ENCODE results near the gene CLEC16A. TPM values are rescaled to one million over a fixed set of nuclear protein-coding genes. Genes with fewer than 3 reads are reported as not detected.

The CLEC16A gene
- total RNA-seq, 1 donor from 2014 or later: 33.4 TPM

DNA sequence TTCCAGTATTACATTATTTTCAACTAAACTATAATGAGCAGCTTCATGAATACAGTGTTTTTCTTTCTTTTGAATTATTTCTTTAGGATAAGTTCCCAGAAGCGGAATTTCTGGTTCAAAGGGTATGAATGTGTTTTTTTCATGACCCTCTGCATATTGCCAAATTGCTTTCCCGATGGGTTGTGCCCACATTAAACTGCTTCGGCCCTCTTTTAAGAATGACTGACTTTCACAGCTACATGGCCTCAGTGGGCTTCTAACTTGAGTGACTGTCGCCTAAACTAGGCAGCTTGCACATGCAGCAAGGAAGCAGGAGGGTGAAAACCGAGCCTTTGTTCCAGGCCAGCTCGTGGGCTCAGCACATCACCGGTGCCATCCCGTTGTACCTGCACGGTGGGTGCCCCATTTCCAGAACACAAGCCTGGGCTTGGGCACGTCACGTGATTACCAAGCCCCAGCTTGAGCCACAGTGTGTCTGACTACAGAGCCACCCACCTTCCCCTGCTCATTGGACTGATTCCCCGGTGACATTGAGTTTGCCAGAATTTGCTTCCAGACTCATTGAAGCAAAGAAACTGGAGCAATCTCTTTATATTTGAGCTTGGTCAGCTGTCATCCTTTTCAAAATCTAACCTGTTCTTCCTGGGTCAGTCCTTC is 112.8 kb downstream of the CLEC16A start:
- peaks cover 27% of the 10 kb centered on the region for H3K36me3 Mint-ChIP-seq
- DNase-seq (ENCODE audit: extremely low spot score, unreplicated experiment): no peak
- no peak overlapping the region for H3K4me3 Mint-ChIP-seq
- TF ChIP-seq, protein P1, sequence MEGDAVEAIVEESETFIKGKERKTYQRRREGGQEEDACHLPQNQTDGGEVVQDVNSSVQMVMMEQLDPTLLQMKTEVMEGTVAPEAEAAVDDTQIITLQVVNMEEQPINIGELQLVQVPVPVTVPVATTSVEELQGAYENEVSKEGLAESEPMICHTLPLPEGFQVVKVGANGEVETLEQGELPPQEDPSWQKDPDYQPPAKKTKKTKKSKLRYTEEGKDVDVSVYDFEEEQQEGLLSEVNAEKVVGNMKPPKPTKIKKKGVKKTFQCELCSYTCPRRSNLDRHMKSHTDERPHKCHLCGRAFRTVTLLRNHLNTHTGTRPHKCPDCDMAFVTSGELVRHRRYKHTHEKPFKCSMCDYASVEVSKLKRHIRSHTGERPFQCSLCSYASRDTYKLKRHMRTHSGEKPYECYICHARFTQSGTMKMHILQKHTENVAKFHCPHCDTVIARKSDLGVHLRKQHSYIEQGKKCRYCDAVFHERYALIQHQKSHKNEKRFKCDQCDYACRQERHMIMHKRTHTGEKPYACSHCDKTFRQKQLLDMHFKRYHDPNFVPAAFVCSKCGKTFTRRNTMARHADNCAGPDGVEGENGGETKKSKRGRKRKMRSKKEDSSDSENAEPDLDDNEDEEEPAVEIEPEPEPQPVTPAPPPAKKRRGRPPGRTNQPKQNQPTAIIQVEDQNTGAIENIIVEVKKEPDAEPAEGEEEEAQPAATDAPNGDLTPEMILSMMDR (conservative IDR thresholded peaks at IDR 0.05): no peak
- no peak overlapping the region for H3K27ac Mint-ChIP-seq
- H3K4me1 Mint-ChIP-seq (ENCODE audit: unreplicated experiment): peaks cover 5% of the 10 kb centered on the region
- H3K27me3 Mint-ChIP-seq: no peaks in the 10 kb centered on the region
- H3K9me3 Mint-ChIP-seq: no peaks in the 10 kb centered on the region

DNA sequence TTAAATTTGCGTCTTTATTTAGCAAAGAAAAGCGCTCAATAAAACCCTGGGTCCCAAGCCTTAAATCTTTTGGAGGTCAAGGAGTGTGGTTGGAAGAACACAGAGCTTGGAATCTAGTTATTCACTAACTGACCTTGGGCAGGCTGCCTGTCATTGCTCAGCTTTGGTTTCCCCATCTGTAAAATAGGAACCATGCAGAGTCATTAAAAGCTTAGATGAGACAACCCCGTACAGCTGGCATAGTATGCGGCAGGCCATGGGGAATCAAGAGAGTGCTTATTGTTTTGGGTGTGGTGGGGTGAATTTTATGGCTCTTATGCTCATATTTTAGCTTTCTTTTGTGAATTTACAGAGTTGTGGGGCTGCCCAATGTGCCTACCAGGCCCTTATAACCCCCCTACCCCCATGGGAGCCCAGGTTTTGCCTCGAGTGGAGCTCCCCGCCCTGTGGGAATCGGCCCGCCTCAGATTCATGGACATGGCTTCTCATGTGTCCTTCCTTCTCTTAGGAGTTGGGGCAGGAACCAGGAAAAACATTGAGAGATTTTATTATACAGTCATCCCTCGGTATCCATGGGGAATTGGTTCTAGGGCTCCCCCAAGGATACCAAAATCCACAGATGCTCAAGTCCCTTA is 113.5 kb downstream of the CLEC16A start:
- Mint-ChIP-seq H3K27me3 (no peaks in the 10 kb centered on the region), H3K9me3 (no peaks in the 10 kb centered on the region), H3K4me3 (no peak overlapping the region), H3K4me1 (ENCODE audit: unreplicated experiment) (peaks cover 5% of the 10 kb centered on the region), H3K36me3 (peaks cover 24% of the 10 kb centered on the region), H3K27ac (no peak overlapping the region)
- TF ChIP-seq, protein P1 (conservative IDR thresholded peaks at IDR 0.05): no peak
- no peak for DNase-seq (ENCODE audit: extremely low spot score, unreplicated experiment)

DNA sequence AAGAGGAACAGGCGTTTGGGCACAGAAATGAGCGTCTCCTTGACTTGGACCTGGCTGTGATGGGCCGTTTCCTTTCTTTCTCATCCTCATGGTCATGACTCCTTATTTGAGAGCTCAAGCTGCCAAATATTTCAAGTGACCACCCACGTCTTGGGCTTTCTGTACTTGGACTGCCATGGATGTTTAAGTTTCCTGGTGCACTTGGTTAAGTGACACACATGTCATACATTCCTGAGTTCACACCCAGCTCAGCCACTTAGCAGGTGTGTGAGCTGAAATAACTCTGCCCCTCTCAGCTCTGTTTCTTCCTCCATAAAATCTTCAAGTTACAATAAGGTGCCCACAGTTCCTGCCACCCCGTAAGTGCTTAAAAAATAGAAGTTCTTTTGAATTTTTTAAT is 114.5 kb downstream of the CLEC16A start:
- H3K27ac Mint-ChIP-seq: peak overlapping the region; percentile 91
- H3K4me3 Mint-ChIP-seq: no peak overlapping the region
- H3K9me3 Mint-ChIP-seq: no peaks in the 10 kb centered on the region
- H3K36me3 Mint-ChIP-seq: peaks cover 20% of the 10 kb centered on the region
- H3K27me3 Mint-ChIP-seq: no peaks in the 10 kb centered on the region
- peaks cover 15% of the 10 kb centered on the region for H3K4me1 Mint-ChIP-seq (ENCODE audit: unreplicated experiment)
- no peak for DNase-seq (ENCODE audit: extremely low spot score, unreplicated experiment)
- TF ChIP-seq, protein P1 (conservative IDR thresholded peaks at IDR 0.05): no peak

DNA sequence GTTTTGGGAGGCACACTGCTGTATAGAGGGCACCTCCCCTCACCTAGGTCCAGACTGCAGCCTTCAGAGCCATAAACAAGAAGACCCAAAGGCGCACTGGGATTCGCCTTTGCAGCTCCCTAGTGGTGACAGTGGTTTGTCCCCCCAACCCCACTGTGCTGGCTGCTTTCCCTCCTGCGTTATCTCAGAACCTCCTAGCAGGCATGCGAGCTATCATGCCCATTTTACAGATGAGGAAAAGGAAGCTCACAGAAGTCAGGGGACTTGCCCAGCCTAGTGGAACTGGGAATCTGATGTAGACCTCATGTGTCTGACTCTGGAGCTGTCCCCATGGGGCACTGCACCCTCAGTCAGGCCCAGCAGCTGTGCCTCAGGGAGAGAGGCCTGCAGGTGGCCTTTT is 115.2 kb downstream of the CLEC16A start:
- peaks cover 20% of the 10 kb centered on the region for H3K36me3 Mint-ChIP-seq
- H3K27ac Mint-ChIP-seq: no peak overlapping the region
- H3K27me3 Mint-ChIP-seq: no peaks in the 10 kb centered on the region
- peaks cover 17% of the 10 kb centered on the region for H3K4me1 Mint-ChIP-seq (ENCODE audit: unreplicated experiment)
- DNase-seq (ENCODE audit: extremely low spot score, unreplicated experiment): no peak
- H3K4me3 Mint-ChIP-seq: no peak overlapping the region
- TF ChIP-seq, protein P1 (conservative IDR thresholded peaks at IDR 0.05): no peak
- H3K9me3 Mint-ChIP-seq: no peaks in the 10 kb centered on the region

DNA sequence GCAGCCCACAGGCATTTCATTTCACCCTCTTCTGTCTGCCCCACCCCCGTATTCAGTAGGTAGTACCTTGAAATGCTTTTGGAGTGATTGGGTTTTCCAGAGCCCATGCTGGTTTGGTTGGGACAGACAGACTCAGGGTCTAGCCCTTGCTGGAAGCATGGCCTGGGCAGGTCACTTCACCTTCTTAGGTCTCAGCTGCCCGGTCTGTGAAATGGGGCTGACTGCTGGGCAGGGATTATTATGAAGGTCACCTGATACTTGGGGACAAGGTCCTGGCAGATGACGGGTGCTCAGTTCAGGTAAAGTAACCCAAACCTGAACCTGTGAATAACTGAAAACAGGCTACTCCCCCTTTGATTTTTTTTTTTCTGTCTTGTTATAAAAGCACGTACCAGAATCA is 116.0 kb downstream of the CLEC16A start:
- Mint-ChIP-seq H3K4me1 (ENCODE audit: unreplicated experiment) (peaks cover 14% of the 10 kb centered on the region), H3K4me3 (no peak overlapping the region), H3K27ac (no peak overlapping the region), H3K36me3 (peaks cover 18% of the 10 kb centered on the region), H3K9me3 (no peaks in the 10 kb centered on the region), H3K27me3 (no peaks in the 10 kb centered on the region)
- no peak for DNase-seq (ENCODE audit: extremely low spot score, unreplicated experiment)
- TF ChIP-seq, protein P1 (conservative IDR thresholded peaks at IDR 0.05): no peak

Data from type B pancreatic cell (in vitro differentiated cells).